ENCODE results near the gene SPIB.
A peak's percentile ranks its signal among the peaks of the same experiment; 100 is the strongest.

SPIB gene

GRCh38 chr19:50461066-50461875 is 42.5 kb downstream of the SPIB start:
- POLR2A ChIA-PET: interaction anchor here (1.6 kb wide), 1 partner anchor 77 kb away, joined by 7 read pairs; the partner anchor contains the start of gene POLD1
- no peak for DNase-seq (ENCODE audit: low read depth, low spot score)
- CTCF ChIA-PET: interaction anchor here (0.7 to 7.4 kb wide), 21 partner anchors 9 to 104 kb away, joined by 3 to 132 read pairs (median 5); partner anchors contain the start of genes EMC10, GARIN5A, NAPSA and NR1H2
- no peak overlapping the region for H3K4me3 ChIP-seq (ENCODE audit: low read depth, low read length)
- TF ChIP-seq CTCF (IDR thresholded peaks at IDR 0.05; ENCODE audit: insufficient read depth, low read length, missing control alignments): peak; percentile 88

- ChIA-PET POLR2A (no interaction called here), CTCF (interaction anchor here (0.7 to 7.4 kb wide), 10 partner anchors 11 to 321 kb away, joined by 3 to 132 read pairs (median 3); partner anchors contain the start of genes NAPSA and NR1H2)
- H3K4me3 ChIP-seq (ENCODE audit: low read depth, low read length): no peak overlapping the region
- TF ChIP-seq CTCF (IDR thresholded peaks at IDR 0.05; ENCODE audit: insufficient read depth, low read length, missing control alignments): no peak
- no peak for DNase-seq (ENCODE audit: low read depth, low spot score)
Measured at GRCh38 chr19:50462970-50463369, 44.2 kb downstream of the SPIB start.

GRCh38 chr19:50464348-50464747 is 45.6 kb downstream of the SPIB start:
- TF ChIP-seq CTCF (IDR thresholded peaks at IDR 0.05; ENCODE audit: insufficient read depth, low read length, missing control alignments): no peak

GRCh38 chr19:50465000-50465399 is 46.3 kb downstream of the SPIB start:
- TF ChIP-seq CTCF (IDR thresholded peaks at IDR 0.05; ENCODE audit: insufficient read depth, low read length, missing control alignments): no peak
- no peak overlapping the region for H3K4me3 ChIP-seq (ENCODE audit: low read depth, low read length)
- CTCF ChIA-PET: interaction anchor here (0.5 to 7.4 kb wide), 4 partner anchors 10 to 304 kb away, joined by 3 to 132 read pairs (median 4); partner anchors contain the start of gene NAPSA

More at GRCh38 chr19:50464348-50464747, 45.6 kb downstream of the SPIB start:
- ChIA-PET POLR2A (no interaction called here), CTCF (interaction anchor here (1.1 to 7.4 kb wide), 4 partner anchors 9 to 107 kb away, joined by 3 to 132 read pairs (median 46); partner anchors contain the start of gene NAPSA)
- DNase-seq (ENCODE audit: low read depth, low spot score): no peak
- no peak overlapping the region for H3K4me3 ChIP-seq (ENCODE audit: low read depth, low read length)

GRCh38 chr19:50465986-50466705 is 47.4 kb downstream of the SPIB start:
- POLR2A ChIA-PET: no interaction called here
- DNase-seq (ENCODE audit: low read depth, low spot score): no peak
- CTCF ChIA-PET: interaction anchor here (0.6 to 7.4 kb wide), 6 partner anchors 9 to 246 kb away, joined by 3 to 132 read pairs (median 4); partner anchors contain the start of gene NAPSA
- no peak overlapping the region for H3K4me3 ChIP-seq (ENCODE audit: low read depth, low read length)
- TF ChIP-seq CTCF (IDR thresholded peaks at IDR 0.05; ENCODE audit: insufficient read depth, low read length, missing control alignments): peak; percentile 40

More at GRCh38 chr19:50465000-50465399, 46.3 kb downstream of the SPIB start:
- DNase-seq (ENCODE audit: low read depth, low spot score): no peak
- POLR2A ChIA-PET: no interaction called here

- ChIA-PET POLR2A (no interaction called here), CTCF (interaction anchor here (1.4 to 7.4 kb wide), 4 partner anchors 8 to 109 kb away, joined by 3 to 132 read pairs (median 8); partner anchors contain the start of gene NAPSA)
- H3K4me3 ChIP-seq (ENCODE audit: low read depth, low read length): no peak overlapping the region
- no peak for TF ChIP-seq CTCF (IDR thresholded peaks at IDR 0.05; ENCODE audit: insufficient read depth, low read length, missing control alignments)
- DNase-seq (ENCODE audit: low read depth, low spot score): no peak
Measured at GRCh38 chr19:50466706-50467039, 47.9 kb downstream of the SPIB start.

Measured in AG04449 (cell line).